ENCODE measurements around the gene RPS6KL1. TPM values are rescaled to one million over a fixed set of nuclear protein-coding genes. Genes with fewer than 3 reads are reported as not detected.

Gene RPS6KL1
- total RNA-seq, 2 donors from 2014 or later = 4.4 to 10.4 TPM

DNA sequence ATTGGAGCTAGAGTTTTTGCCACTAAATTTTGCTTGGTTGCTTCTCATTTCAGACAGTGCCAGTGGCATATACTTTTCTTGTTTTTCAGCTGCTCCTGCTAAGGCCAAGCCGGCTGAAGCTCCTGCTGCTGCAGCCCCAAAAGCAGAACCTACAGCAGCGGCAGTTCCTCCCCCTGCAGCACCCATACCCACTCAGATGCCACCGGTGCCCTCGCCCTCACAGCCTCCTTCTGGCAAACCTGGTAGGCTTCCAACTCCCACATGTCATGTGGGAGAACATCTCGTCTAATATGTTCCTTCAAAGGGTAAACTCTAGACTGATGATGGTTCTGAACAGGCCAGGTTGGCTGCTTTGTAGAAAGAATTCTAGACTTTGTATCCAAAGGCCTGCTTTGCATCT is 30.3 kb downstream of the RPS6KL1 start:
- H3K27ac ChIP-seq (ENCODE audit: low read depth, low read length) = no peak overlapping the region
- DNase-seq = no peak
- Mint-ChIP-seq H3K9me3 (no peaks in the 10 kb centered on the region), H3K27ac (no peak overlapping the region), H3K36me3 (ENCODE audit: low read depth) (peaks cover 85% of the 10 kb centered on the region), H3K4me3 (no peak overlapping the region), H3K27me3 (ENCODE audit: insufficient read depth) (no peaks in the 10 kb centered on the region), H3K4me1 (peaks cover 18% of the 10 kb centered on the region)
- H3K36me3 ChIP-seq (ENCODE audit: control insufficient read depth, insufficient read depth, low read length) = peaks cover 78% of the 10 kb centered on the region
- no peaks in the 10 kb centered on the region for H3K9me3 ChIP-seq (ENCODE audit: control insufficient read depth, low read length)
- H3K27me3 ChIP-seq (ENCODE audit: control insufficient read depth, insufficient read depth, low read length, poor library complexity, severe bottlenecking) = no peaks in the 10 kb centered on the region
- no peak overlapping the region for H3K4me3 ChIP-seq (ENCODE audit: low read length)
- 33 to 85% methylated on average over 1 to 5 of the region's 5 CpGs for WGBS, 2 experiments (ENCODE audit: insufficient coverage in 1 of 2, insufficient read length in 1 of 2)
- no peak overlapping the region for H3K9ac ChIP-seq (ENCODE audit: extremely low read depth, low read length, poor library complexity, severe bottlenecking)
- H3K4me1 ChIP-seq (ENCODE audit: control insufficient read depth, insufficient read depth, low read length) = peaks cover 9% of the 10 kb centered on the region
- TF ChIP-seq, protein P1, sequence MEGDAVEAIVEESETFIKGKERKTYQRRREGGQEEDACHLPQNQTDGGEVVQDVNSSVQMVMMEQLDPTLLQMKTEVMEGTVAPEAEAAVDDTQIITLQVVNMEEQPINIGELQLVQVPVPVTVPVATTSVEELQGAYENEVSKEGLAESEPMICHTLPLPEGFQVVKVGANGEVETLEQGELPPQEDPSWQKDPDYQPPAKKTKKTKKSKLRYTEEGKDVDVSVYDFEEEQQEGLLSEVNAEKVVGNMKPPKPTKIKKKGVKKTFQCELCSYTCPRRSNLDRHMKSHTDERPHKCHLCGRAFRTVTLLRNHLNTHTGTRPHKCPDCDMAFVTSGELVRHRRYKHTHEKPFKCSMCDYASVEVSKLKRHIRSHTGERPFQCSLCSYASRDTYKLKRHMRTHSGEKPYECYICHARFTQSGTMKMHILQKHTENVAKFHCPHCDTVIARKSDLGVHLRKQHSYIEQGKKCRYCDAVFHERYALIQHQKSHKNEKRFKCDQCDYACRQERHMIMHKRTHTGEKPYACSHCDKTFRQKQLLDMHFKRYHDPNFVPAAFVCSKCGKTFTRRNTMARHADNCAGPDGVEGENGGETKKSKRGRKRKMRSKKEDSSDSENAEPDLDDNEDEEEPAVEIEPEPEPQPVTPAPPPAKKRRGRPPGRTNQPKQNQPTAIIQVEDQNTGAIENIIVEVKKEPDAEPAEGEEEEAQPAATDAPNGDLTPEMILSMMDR (conservative IDR thresholded peaks at IDR 0.05) = no peak

DNA sequence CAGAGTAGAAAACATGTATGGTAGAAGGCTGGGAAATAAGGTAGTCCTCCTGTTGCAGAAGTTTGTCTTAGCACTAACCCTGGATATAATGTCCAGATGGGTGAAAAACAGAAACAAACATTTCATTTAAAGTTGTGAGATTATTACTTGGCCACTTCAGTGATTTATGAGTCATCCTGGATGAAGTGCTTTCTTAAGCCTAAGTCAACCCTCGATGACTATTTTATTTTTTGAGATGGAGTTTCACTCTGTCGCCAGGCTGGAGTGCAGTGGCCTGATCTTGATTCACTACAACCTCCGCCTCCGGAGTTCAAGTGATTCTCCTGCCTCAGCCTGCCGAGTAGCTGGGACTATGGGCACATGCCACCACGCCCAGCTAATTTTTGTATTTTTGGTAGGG is 31.2 kb downstream of the RPS6KL1 start:
- H3K27ac Mint-ChIP-seq = no peak overlapping the region
- TF ChIP-seq, protein P1 (conservative IDR thresholded peaks at IDR 0.05) = no peak
- H3K9ac ChIP-seq (ENCODE audit: extremely low read depth, low read length, poor library complexity, severe bottlenecking) = no peak overlapping the region
- H3K9me3 Mint-ChIP-seq = no peaks in the 10 kb centered on the region
- H3K4me3 Mint-ChIP-seq = no peak overlapping the region
- WGBS, 2 experiments (ENCODE audit: insufficient coverage in 1 of 2, insufficient read length in 1 of 2) = 92 to 95% methylated on average over 4 to 6 of the region's 6 CpGs
- no peak for DNase-seq
- H3K4me1 ChIP-seq (ENCODE audit: control insufficient read depth, insufficient read depth, low read length) = peaks cover 9% of the 10 kb centered on the region
- H3K4me1 Mint-ChIP-seq = peaks cover 21% of the 10 kb centered on the region
- peaks cover 69% of the 10 kb centered on the region for H3K36me3 ChIP-seq (ENCODE audit: control insufficient read depth, insufficient read depth, low read length)
- no peak overlapping the region for H3K4me3 ChIP-seq (ENCODE audit: low read length)
- H3K36me3 Mint-ChIP-seq (ENCODE audit: low read depth) = peaks cover 76% of the 10 kb centered on the region
- no peak overlapping the region for H3K27ac ChIP-seq (ENCODE audit: low read depth, low read length)
- no peaks in the 10 kb centered on the region for H3K27me3 ChIP-seq (ENCODE audit: control insufficient read depth, insufficient read depth, low read length, poor library complexity, severe bottlenecking)
- no peaks in the 10 kb centered on the region for H3K9me3 ChIP-seq (ENCODE audit: control insufficient read depth, low read length)
- H3K27me3 Mint-ChIP-seq (ENCODE audit: insufficient read depth) = no peaks in the 10 kb centered on the region

DNA sequence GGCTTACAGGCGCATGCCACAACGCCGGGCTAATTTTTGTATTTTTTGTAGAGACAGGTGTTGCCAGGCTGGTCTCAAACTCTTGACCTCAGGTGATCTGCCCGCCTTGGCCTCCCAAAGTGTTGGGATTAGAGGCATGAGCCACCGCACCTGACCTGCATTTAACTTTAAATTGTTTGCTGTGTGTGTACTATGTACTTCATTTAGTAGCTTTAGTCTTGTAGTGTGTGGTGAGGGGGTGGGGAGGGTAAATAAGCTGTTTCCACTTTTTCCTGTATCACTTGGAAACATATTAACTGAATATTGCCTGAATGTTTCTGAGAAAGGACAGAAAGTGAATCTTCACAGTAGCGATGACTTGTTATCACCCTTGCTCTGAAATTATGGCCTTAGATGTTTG is 32.8 kb downstream of the RPS6KL1 start:
- no peak for DNase-seq
- Histone ChIP-seq H3K36me3 (ENCODE audit: control insufficient read depth, insufficient read depth, low read length) (peaks cover 53% of the 10 kb centered on the region), H3K27me3 (ENCODE audit: control insufficient read depth, insufficient read depth, low read length, poor library complexity, severe bottlenecking) (no peaks in the 10 kb centered on the region), H3K27ac (ENCODE audit: low read depth, low read length) (no peak overlapping the region), H3K4me3 (ENCODE audit: low read length) (no peak overlapping the region), H3K9ac (ENCODE audit: extremely low read depth, low read length, poor library complexity, severe bottlenecking) (no peak overlapping the region), H3K4me1 (ENCODE audit: control insufficient read depth, insufficient read depth, low read length) (peaks cover 13% of the 10 kb centered on the region), H3K9me3 (ENCODE audit: control insufficient read depth, low read length) (no peaks in the 10 kb centered on the region)
- no peaks in the 10 kb centered on the region for H3K27me3 Mint-ChIP-seq (ENCODE audit: insufficient read depth)
- H3K4me1 Mint-ChIP-seq = peaks cover 35% of the 10 kb centered on the region
- H3K27ac Mint-ChIP-seq = no peak overlapping the region
- TF ChIP-seq, protein P1 (conservative IDR thresholded peaks at IDR 0.05) = no peak
- H3K4me3 Mint-ChIP-seq = no peak overlapping the region
- peaks cover 65% of the 10 kb centered on the region for H3K36me3 Mint-ChIP-seq (ENCODE audit: low read depth)
- no peaks in the 10 kb centered on the region for H3K9me3 Mint-ChIP-seq
- WGBS, 2 experiments (ENCODE audit: insufficient coverage in 1 of 2, insufficient read length in 1 of 2) = 87 to 95% methylated on average over 5 to 6 of the region's 6 CpGs

Measured in endodermal cell (in vitro differentiated cells).